Smooth muscle cell (in vitro differentiated cells): ENCODE results near the gene STAT6. TPM values are rescaled to one million over a fixed set of nuclear protein-coding genes. Genes with fewer than 3 reads are reported as not detected.

Experiments
- DNase-seq: peaks from one replicate; lab custom pipeline; 2025; ENCODE audit not compliant: unreplicated experiment; lab: John Stamatoyannopoulos, UW
- H2AFZ ChIP-seq: fragments of 200-600 bp; sonication (generic); 2 replicates; pipeline ENCODE4 v1.6.0; 2016; ENCODE audit warnings: antibody characterized with exemption, low read depth, mild to moderate bottlenecking
- H3F3A ChIP-seq: fragments of 200-600 bp; sonication (generic); 2 replicates; pipeline ENCODE4 v1.6.0; 2017; ENCODE audit warnings: antibody characterized with exemption, low read depth
- H3K27ac ChIP-seq: fragments of 200-600 bp; sonication (generic); 2 replicates; pipeline ENCODE4 v1.5.1; 2016; ENCODE audit warnings: low read depth, mild to moderate bottlenecking
- H3K27me3 ChIP-seq: fragments of 200-600 bp; sonication (generic); 2 replicates; pipeline ENCODE4 v1.6.1; 2016; ENCODE audit warnings: low read depth, mild to moderate bottlenecking
- H3K36me3 ChIP-seq: fragments of 200-600 bp; sonication (generic); 2 replicates; pipeline ENCODE4 v1.5.1; 2016; ENCODE audit warnings: low read depth
- H3K4me1 ChIP-seq: fragments of 200-600 bp; sonication (generic); 2 replicates; pipeline ENCODE4 v1.5.1; 2016; ENCODE audit warnings: low read depth
- H3K4me2 ChIP-seq: fragments of 200-600 bp; sonication (generic); 2 replicates; pipeline ENCODE4 v1.6.0; 2016; ENCODE audit warnings: mild to moderate bottlenecking
- H3K4me3 ChIP-seq: fragments of 200-600 bp; sonication (generic); 2 replicates; pipeline ENCODE4 v1.5.1; 2016; ENCODE audit warnings: mild to moderate bottlenecking
- H3K79me2 ChIP-seq: fragments of 200-600 bp; sonication (generic); 2 replicates; pipeline ENCODE4 v1.6.0; 2016; ENCODE audit warnings: low read depth, mild to moderate bottlenecking
- H3K9ac ChIP-seq: fragments of 200-600 bp; sonication (generic); 2 replicates; pipeline ENCODE4 v1.6.0; 2016; ENCODE audit warnings: low read depth
- H3K9me3 ChIP-seq: fragments of 200-600 bp; sonication (generic); replicated peaks from 2 replicates; pipeline ENCODE4 v1.5.1; 2016; ENCODE audit warnings: low read depth
- H4K20me1 ChIP-seq: fragments of 200-600 bp; sonication (generic); 2 replicates; pipeline ENCODE4 v1.6.0; 2016; ENCODE audit warnings: low read depth
- CTCF ChIP-seq: fragments of 200-600 bp; sonication (generic); IDR thresholded peaks from 2 replicates; pipeline ENCODE4 v1.5.1; 2017; ENCODE audit warnings: borderline replicate concordance, mild to moderate bottlenecking, antibody characterized with exemption; ENCODE audit not compliant: insufficient read depth, poor library complexity, severe bottlenecking
- WGBS: methylation state at CpG from one replicate; pipeline ENCODE4 v1.1.7; 2016; ENCODE audit warnings: low lambda C conversion rate; 5-methylcytosine and 5-hydroxymethylcytosine counted together
- polyA plus RNA-seq: library from polyadenylated mRNA; unstranded; fragments of >200 nt; fragmentation: Nextera tagmentation; extraction: Ambion mirVana; gene quantifications from 2 replicates; pipeline ENCODE4 v1.2.1, GENCODE V29; 2016
- total RNA-seq: library from RNA; depleted of rRNA; stranded (reverse); fragments of >200 nt; gene quantifications from 2 replicates; pipeline ENCODE4 v1.2.3, GENCODE V29; 2014

The STAT6 gene
- total and polyA plus RNA-seq, 2 experiments from 2014 or later: 38.7 to 39.1 TPM

- no peak overlapping the region for H3K4me3 ChIP-seq
- no peak for TF ChIP-seq CTCF
- no peak for DNase-seq
- H3K79me2 ChIP-seq: peaks cover 20% of the 10 kb centered on the region
- peaks cover 47% of the 10 kb centered on the region for H3F3A ChIP-seq
- 91% methylated on average over 6 of the region's 6 CpGs for WGBS
- no peak overlapping the region for H3K9ac ChIP-seq
- no peak overlapping the region for H3K4me2 ChIP-seq
- H3K9me3 ChIP-seq: no peaks in the 10 kb centered on the region
- H3K27ac ChIP-seq: peak overlapping the region; percentile 92
- H3K27me3 ChIP-seq: no peaks in the 10 kb centered on the region
- H2AFZ ChIP-seq: no peak overlapping the region
- peaks cover 42% of the 10 kb centered on the region for H4K20me1 ChIP-seq
- H3K4me1 ChIP-seq: peaks cover 15% of the 10 kb centered on the region
- no peaks in the 10 kb centered on the region for H3K36me3 ChIP-seq
Observed at GRCh38 chr12:57096099-57096572, 15.0 kb downstream of the STAT6 start.

- H3K79me2 ChIP-seq: peaks cover 27% of the 10 kb centered on the region
- H3K27ac ChIP-seq: peak overlapping the region; percentile 92
- peaks cover 49% of the 10 kb centered on the region for H4K20me1 ChIP-seq
- no peaks in the 10 kb centered on the region for H3K9me3 ChIP-seq
- no peak for DNase-seq
- WGBS: 89% methylated on average over 3 of the region's 3 CpGs
- H3K4me3 ChIP-seq: no peak overlapping the region
- H3K27me3 ChIP-seq: no peaks in the 10 kb centered on the region
- H3K4me2 ChIP-seq: no peak overlapping the region
- peaks cover 22% of the 10 kb centered on the region for H3K4me1 ChIP-seq
- no peak overlapping the region for H2AFZ ChIP-seq
- H3K9ac ChIP-seq: no peak overlapping the region
- H3K36me3 ChIP-seq: no peaks in the 10 kb centered on the region
- H3F3A ChIP-seq: peaks cover 47% of the 10 kb centered on the region
- no peak for TF ChIP-seq CTCF
Observed at GRCh38 chr12:57095440-57095839, 15.7 kb downstream of the STAT6 start.

GRCh38 chr12:57094208-57095160 lies 16.7 kb downstream of the STAT6 start:
- no peak for DNase-seq
- H3K4me2 ChIP-seq: peak overlapping the region; percentile 92

More at GRCh38 chr12:57094208-57095160, 16.7 kb downstream of the STAT6 start:
- peaks cover 25% of the 10 kb centered on the region for H3K4me1 ChIP-seq
- no peak overlapping the region for H2AFZ ChIP-seq
- no peaks in the 10 kb centered on the region for H3K27me3 ChIP-seq
- H3K9ac ChIP-seq: peak overlapping the region; percentile 61
- H3F3A ChIP-seq: peaks cover 47% of the 10 kb centered on the region
- no peak overlapping the region for H3K4me3 ChIP-seq
- H3K27ac ChIP-seq: peak overlapping the region; percentile 92
- H3K36me3 ChIP-seq: no peaks in the 10 kb centered on the region
- TF ChIP-seq CTCF: no peak
- no peaks in the 10 kb centered on the region for H3K9me3 ChIP-seq
- WGBS: 52% methylated on average over 15 of the region's 15 CpGs
- peaks cover 36% of the 10 kb centered on the region for H3K79me2 ChIP-seq
- H4K20me1 ChIP-seq: peaks cover 56% of the 10 kb centered on the region
